GM19372 (cell line): Measurements from ENCODE around the gene SMAGP.
"Not testable (repeated sequence)": the region's sequence is repeated elsewhere in the genome, so short reads cannot be mapped to it uniquely, and the experiment has no call there.

Experiments
- ATAC-seq: cut with Tn5 transposase; IDR thresholded peaks from one replicate; pipeline ENCODE4 v1.9.1; 2021; ENCODE audit warnings: mild to moderate bottlenecking, low read depth, moderate library complexity; ENCODE audit not compliant: unreplicated experiment

Gene SMAGP

GRCh38 chr12:51270067-51270950 lies at the start of gene SMAGP:
Gene SMAGP, minus strand, starts transcription at chr12:51270415. Its CDS starts 1,137 bp downstream, at chr12:51269278.
- ATAC-seq, result peak; percentile 76

GRCh38 chr12:51318846-51319599 lies 48.8 kb upstream of the SMAGP start:
- ATAC-seq, result no peak

DNA sequence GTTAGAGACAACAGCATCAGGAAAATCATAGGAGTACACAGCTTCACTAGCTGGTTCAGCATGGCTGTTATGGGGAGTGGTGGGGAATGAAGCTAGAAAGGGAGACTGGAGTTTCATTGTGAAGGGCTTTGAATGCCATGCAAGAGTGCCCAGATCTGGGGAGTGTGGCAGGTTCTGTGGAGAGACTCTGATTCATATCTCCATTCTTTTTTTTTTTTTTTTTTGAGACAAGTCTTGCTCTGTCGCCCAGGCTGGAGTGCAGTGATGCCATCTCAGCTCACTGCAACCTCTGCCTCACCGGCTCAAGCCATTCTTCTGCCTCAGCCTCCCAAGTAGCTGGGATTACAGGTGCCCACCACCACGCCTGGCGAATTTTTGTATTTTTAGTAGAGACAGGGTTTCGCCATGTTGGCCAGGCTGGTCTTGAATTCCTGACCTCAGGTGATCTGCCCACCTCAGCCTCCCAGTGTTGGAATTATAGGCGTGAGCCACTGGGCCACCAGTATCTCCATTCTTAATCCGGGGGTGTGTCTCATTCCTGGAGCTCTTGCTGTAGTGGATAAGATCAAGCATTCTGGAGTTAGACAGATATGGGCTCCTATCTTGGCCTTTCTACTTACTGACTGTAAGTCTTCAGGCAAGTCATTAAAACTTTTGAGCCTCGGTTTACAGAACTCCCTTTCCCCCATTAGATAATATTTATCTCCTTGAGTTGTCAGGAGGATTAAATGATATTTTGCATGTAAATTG lies 48.0 kb upstream of the SMAGP start:
- ATAC-seq, result not testable (repeated sequence)

GRCh38 chr12:51311389-51311788 lies 41.2 kb upstream of the SMAGP start:
- ATAC-seq, result no peak

- no peak for ATAC-seq
Observed at GRCh38 chr12:51307655-51308593, 37.7 kb upstream of the SMAGP start.

DNA sequence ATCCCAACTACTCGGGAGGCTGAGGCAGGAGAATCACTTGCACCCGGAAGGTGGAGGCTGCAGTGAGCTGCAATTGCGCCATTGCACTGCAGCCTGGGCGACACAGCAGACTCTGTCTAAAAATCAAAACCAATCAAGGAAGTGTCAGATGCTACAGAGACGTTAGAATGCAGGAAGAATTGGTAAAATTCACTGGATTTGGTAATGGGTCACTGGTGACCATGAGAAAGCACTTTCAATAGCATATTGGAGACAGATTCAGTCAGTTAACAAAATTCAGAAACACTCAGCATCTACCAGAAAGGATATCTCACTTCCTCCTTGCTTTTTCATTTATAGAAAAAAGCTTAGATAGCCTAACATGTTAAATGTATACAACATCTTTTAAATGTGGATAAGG lies 36.3 kb upstream of the SMAGP start:
- ATAC-seq, result no peak

DNA sequence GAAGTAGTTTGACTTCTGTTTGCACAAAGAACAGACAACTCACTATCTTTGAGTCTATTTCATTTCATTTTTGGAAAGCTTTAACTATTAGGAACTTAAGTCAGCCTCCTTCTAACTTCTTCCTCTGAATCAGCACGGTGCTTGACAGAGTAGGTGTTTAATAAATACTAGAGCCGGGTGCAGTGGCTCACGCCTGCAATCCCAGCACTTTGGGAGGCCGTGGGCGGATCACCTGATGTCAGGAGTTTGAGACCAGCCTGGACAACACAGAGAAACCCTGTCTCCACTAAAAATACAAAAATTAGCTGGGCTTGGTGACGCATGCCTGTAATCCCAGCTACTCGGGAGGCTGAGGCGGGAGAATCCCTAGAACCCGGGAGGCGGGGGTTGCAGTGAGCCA lies 30.6 kb upstream of the SMAGP start:
- not testable (repeated sequence) for ATAC-seq

GRCh38 chr12:51295651-51296050 lies 25.4 kb upstream of the SMAGP start:
- ATAC-seq, result no peak

DNA sequence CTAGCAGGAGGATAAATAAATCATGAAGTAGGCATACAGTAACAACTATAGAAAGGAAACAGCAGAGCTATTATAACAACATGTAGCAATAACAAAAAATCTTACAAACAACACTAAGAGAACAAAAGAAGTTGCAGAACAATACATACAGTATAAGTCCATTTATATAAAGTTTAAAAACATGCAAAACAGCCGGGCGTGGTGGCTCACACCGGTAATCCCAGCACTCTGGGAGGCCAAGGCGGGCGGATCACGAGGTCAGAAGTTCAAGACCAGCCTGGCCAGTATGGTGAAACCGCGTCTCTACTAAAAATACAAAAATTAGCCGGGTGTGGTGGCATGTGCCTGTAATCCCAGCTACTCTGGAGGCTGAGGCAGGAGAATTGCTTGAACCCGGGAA lies 23.9 kb upstream of the SMAGP start:
- not testable (repeated sequence) for ATAC-seq

DNA sequence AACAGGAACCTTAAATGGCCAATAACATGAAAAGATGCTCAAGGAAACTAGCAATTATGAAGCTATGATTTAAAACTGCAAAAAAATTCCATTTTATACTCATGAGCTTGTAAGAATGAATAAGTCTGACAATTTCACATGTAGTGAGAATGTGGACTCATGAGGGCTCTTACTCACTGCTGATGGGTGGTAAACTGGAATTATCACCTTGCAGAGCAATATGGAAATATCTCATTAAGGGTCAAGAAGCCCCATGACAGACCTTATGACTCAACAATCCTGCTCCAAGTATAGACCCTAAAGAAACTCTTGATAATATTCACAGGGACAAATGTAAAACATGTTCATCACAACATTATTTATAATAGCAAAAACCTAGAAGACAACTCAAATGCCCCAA lies 23.5 kb upstream of the SMAGP start:
- no peak for ATAC-seq

DNA sequence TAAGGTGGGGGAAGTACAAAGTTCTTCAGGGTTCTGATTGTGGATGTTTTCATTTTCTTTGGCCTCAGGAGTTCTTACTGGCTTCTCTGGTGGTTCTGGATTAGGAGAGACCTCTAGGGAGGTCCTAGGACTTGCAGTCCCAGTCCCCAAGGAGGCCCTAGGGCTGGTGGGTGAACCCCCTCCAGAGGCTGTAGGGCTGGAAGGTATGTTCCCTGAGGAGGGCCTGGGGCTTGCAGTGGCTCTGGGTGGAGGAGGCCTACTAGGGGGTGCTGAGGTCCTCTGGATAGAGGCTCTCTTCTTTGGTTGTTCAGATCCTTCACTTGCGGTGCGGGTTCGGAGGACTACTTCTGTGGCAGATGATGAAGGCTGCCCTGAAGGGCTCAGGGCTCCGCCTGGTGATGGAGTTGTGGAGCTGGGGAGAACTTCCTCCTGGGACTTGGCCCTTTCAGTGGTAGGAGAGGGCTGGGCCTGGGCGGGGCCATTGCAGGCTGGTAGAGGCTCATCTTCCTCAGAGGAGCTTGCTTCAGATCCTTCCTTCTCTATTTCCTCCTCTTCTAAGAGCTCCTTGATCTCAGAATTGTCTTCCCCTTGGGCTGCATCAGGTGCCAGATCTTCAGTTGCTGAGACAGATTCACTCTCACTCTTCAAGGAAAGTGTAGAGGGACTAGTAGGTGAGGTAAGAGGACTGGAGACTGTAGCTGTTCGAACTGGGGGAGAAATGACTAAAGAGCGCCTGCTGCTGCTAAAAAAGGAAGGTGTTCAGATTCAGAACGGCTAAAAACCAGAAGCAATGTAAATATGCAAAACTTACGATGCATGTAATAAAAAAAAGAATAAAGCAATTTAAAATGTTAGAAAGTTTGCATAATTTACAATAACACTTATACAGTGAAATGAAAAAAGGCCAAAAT lies 21.6 kb upstream of the SMAGP start:
- ATAC-seq, result not testable (repeated sequence)

- no peak for ATAC-seq
Observed at GRCh38 chr12:51285843-51286242, 15.6 kb upstream of the SMAGP start.

- ATAC-seq, result no peak
Observed at GRCh38 chr12:51281202-51281924, 11.1 kb upstream of the SMAGP start.

DNA sequence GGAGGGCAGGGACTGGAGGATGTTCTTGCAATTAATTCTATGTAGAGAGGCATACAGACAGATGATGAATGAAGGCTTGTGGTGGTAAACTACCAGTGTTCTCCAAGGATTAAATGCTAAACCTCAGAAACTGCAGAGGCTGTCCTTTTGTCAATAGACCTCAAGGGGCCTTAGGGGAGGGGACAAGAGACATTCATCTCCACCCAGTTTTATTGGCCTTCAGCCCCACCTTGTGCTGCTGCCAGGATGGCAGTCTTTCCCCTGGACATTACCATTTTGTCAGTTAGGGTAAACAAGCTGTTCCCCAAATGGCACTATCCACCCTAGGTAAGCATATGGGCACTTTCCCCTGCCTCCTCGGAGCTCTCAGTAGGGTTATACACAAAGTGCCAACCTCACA lies 4.9 kb upstream of the SMAGP start:
- no peak for ATAC-seq

- ATAC-seq, result not testable (repeated sequence)
Observed at GRCh38 chr12:51272810-51273209, 2.6 kb upstream of the SMAGP start.

DNA sequence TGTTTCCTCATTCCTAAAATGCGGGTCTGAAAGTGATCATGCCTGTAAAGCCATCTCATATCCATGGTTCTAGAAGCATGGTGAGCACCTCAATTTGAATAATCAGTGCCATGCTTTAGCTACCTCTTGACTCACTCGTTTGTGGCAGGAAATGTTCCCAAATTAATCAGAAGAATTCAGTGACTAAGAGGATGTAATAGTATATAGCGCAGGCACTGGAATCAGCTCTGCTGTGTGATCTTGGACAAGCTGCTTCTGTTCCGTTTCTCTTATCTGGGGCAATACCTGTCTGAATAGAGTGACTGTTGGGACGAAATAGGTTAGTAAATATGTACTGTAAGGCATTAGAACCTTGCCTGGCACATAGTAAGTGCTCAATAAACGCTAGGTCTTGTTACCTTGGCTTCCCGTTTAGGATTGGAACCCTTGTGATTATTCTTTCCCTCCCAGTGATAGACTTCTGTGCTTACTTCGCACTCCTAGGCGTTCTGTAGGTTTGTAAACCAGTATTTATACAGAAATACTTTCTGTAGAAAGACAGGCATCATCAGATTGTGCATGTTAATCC lies 820 bp upstream of the SMAGP start:
- ATAC-seq, result no peak

GRCh38 chr12:51269174-51270066 lies 795 bp downstream of the SMAGP start:
- peak; percentile 21 for ATAC-seq
